ENCODE data around the gene SMG6. TPM values are rescaled to one million over a fixed set of nuclear protein-coding genes. Genes with fewer than 3 reads are reported as not detected.

SMG6 gene
- total and polyA plus RNA-seq, 2 donors (not counting 1 experiment from before 2014, with no cell fraction given), result 10.6 to 35.5 TPM

- intact Hi-C loops (cut with micrococcal nuclease), result no loop called here
- H3K4me3 ChIP-seq (ENCODE audit: control extremely low read depth in 1 of 5, extremely low read depth in 1 of 5, insufficient read depth in 1 of 5, low read depth in 2 of 5, low read length in 4 of 5), result no peak overlapping the region
- ChIA-PET CTCF (interaction anchor here (2.2 to 3.4 kb wide), 2 partner anchors 18 to 19 kb away, joined by 10 to 20 read pairs; no protein-coding TSS in a partner anchor), POLR2A (no interaction called here)
- ATAC-seq (ENCODE audit: low read depth) (no peak), DNase-seq (no peak)
- no CpG with 5 or more reads among the region's 8 CpGs for WGBS (ENCODE audit: insufficient coverage)
- no peak overlapping the region for H3K9ac ChIP-seq (ENCODE audit: low read length)
- H3K27me3 Mint-ChIP-seq, result no peaks in the 10 kb centered on the region
- no peak overlapping the region for H3K27ac Mint-ChIP-seq
- H3K4me3 Mint-ChIP-seq, result no peak overlapping the region
- peaks cover 29% of the 10 kb centered on the region for H3K4me1 Mint-ChIP-seq
- H3K9me3 ChIP-seq (ENCODE audit: control extremely low read depth in 1 of 3, control insufficient read depth in 2 of 3, insufficient read depth in 1 of 3, low read length in 2 of 3), result no peaks in the 10 kb centered on the region
- peaks cover 0 to 14% of the 10 kb centered on the region in 2 experiments for H3K36me3 ChIP-seq (replicated peaks in 1 of 2; ENCODE audit: control extremely low read depth in 1 of 2, control insufficient read depth in 1 of 2, extremely low read depth in 1 of 2, insufficient read depth in 2 of 2, low read length in 1 of 2)
- H3K9me3 Mint-ChIP-seq (ENCODE audit: insufficient read depth), result no peaks in the 10 kb centered on the region
- H3K4me1 ChIP-seq (ENCODE audit: control insufficient read depth in 2 of 2, insufficient read depth in 2 of 2, low read length in 2 of 2), result peaks cover 15 to 34% of the 10 kb centered on the region in 2 donors
- TF ChIP-seq EZH2 (IDR thresholded peaks at IDR 0.05; ENCODE audit: borderline replicate concordance, insufficient read depth, low read depth, low read length, poor library complexity, severe bottlenecking) (no peak), CTCF (IDR thresholded peaks at IDR 0.05) (no peak)
- no peak overlapping the region for H3K27ac ChIP-seq (ENCODE audit: low read length in 2 of 2)
- no peaks in the 10 kb centered on the region for H4K20me1 ChIP-seq (ENCODE audit: control insufficient read depth, insufficient read depth, low read length, poor library complexity, severe bottlenecking)
- no peak overlapping the region for H2AFZ ChIP-seq (ENCODE audit: insufficient read depth, low read depth, low read length, poor library complexity, severe bottlenecking)
- H3K4me2 ChIP-seq (replicated peaks; ENCODE audit: low read depth, low read length, poor library complexity, severe bottlenecking), result no peak overlapping the region
- H3K27me3 ChIP-seq (replicated peaks in 1 of 4; ENCODE audit: control extremely low read depth in 1 of 4, control insufficient read depth in 3 of 4, insufficient read depth in 4 of 4, low read length in 3 of 4), result no peaks in the 10 kb centered on the region
- peaks cover 29% of the 10 kb centered on the region for H3K79me2 ChIP-seq (ENCODE audit: control insufficient read depth, insufficient read depth, low read length)
Observed at GRCh38 chr17:2263183-2264066, 40.2 kb downstream of the SMG6 start.

- Mint-ChIP-seq H3K4me3 (no peak overlapping the region), H3K27me3 (no peaks in the 10 kb centered on the region), H3K9me3 (ENCODE audit: insufficient read depth) (no peaks in the 10 kb centered on the region), H3K27ac (no peak overlapping the region), H3K4me1 (peaks cover 29% of the 10 kb centered on the region)
- peaks cover 15 to 32% of the 10 kb centered on the region in 2 donors for H3K4me1 ChIP-seq (ENCODE audit: control insufficient read depth in 2 of 2, insufficient read depth in 2 of 2, low read length in 2 of 2)
- TF ChIP-seq CTCF (IDR thresholded peaks at IDR 0.05) (no peak), EZH2 (IDR thresholded peaks at IDR 0.05; ENCODE audit: borderline replicate concordance, insufficient read depth, low read depth, low read length, poor library complexity, severe bottlenecking) (no peak)
- POLR2A ChIA-PET, result no interaction called here
- no peak overlapping the region for H3K9ac ChIP-seq (ENCODE audit: low read length)
- 100% methylated on average over 1 of the region's 2 CpGs for WGBS (ENCODE audit: insufficient coverage)
- ATAC-seq (ENCODE audit: low read depth) (no peak), DNase-seq (no peak)
- no peak overlapping the region for H2AFZ ChIP-seq (ENCODE audit: insufficient read depth, low read depth, low read length, poor library complexity, severe bottlenecking)
- H3K9me3 ChIP-seq (ENCODE audit: control extremely low read depth in 1 of 3, control insufficient read depth in 2 of 3, insufficient read depth in 1 of 3, low read length in 2 of 3), result no peaks in the 10 kb centered on the region
- H3K27ac ChIP-seq (ENCODE audit: low read length in 2 of 2), result no peak overlapping the region
- peaks cover 34% of the 10 kb centered on the region for H3K79me2 ChIP-seq (ENCODE audit: control insufficient read depth, insufficient read depth, low read length)
- no peak overlapping the region for H3K4me3 ChIP-seq (ENCODE audit: control extremely low read depth in 1 of 5, extremely low read depth in 1 of 5, insufficient read depth in 1 of 5, low read depth in 2 of 5, low read length in 4 of 5)
- CTCF ChIA-PET, result interaction anchor here (1.0 to 1.1 kb wide), 2 partner anchors 17 to 19 kb away, joined by 3 to 4 read pairs; no protein-coding TSS in a partner anchor
- peaks cover 0 to 14% of the 10 kb centered on the region in 2 experiments for H3K36me3 ChIP-seq (replicated peaks in 1 of 2; ENCODE audit: control extremely low read depth in 1 of 2, control insufficient read depth in 1 of 2, extremely low read depth in 1 of 2, insufficient read depth in 2 of 2, low read length in 1 of 2)
- H3K27me3 ChIP-seq (replicated peaks in 1 of 4; ENCODE audit: control extremely low read depth in 1 of 4, control insufficient read depth in 3 of 4, insufficient read depth in 4 of 4, low read length in 3 of 4), result no peaks in the 10 kb centered on the region
- H3K4me2 ChIP-seq (replicated peaks; ENCODE audit: low read depth, low read length, poor library complexity, severe bottlenecking), result no peak overlapping the region
- no peaks in the 10 kb centered on the region for H4K20me1 ChIP-seq (ENCODE audit: control insufficient read depth, insufficient read depth, low read length, poor library complexity, severe bottlenecking)
- intact Hi-C loops (cut with micrococcal nuclease), result no loop called here
Observed at GRCh38 chr17:2262135-2262587, 41.4 kb downstream of the SMG6 start.

All from B cell (primary cell).